CD14-positive monocyte (primary cell): ENCODE measurements around the gene HSD3B7. TPM values are rescaled to one million over a fixed set of nuclear protein-coding genes. Genes with fewer than 3 reads are reported as not detected.

Source experiments
- DNase-seq, 3 donors: peaks; one replicate each; pipeline ENCODE4 v3.0.0-alpha.2; 2011 to 2022
- H2AFZ ChIP-seq: 2 replicates; pipeline ENCODE4 v1.6.0; 2012; ENCODE audit warnings: mild to moderate bottlenecking, low read depth, low read length, inconsistent platforms; ENCODE audit not compliant: insufficient read depth, poor library complexity, severe bottlenecking
- H3K27ac ChIP-seq, 2 donors: 1 replicate in 1 of 2; 2 replicates in 1 of 2; pipeline ENCODE4 v1.5.1; 2012 to 2013; ENCODE audit warnings: low read length in 2 of 2, control low read depth in 1 of 2, inconsistent platforms in 1 of 2, low read depth in 1 of 2, mild to moderate bottlenecking in 1 of 2
- H3K27me3 ChIP-seq, 2 donors: one replicate each; pipeline versions ENCODE4 v1.6.0 to v1.6.1; 2011 to 2013; ENCODE audit warnings: low read length in 2 of 2; ENCODE audit not compliant: control insufficient read depth in 2 of 2, insufficient read depth in 2 of 2
- H3K36me3 ChIP-seq, 2 donors: replicated peaks in 1 of 2; 1 replicate in 1 of 2; 2 replicates in 1 of 2; pipeline versions ENCODE4 v1.5.1 to v1.6.1; 2012 to 2013; ENCODE audit warnings: low read length in 2 of 2, control low read depth in 1 of 2, inconsistent platforms in 1 of 2, mild to moderate bottlenecking in 1 of 2; ENCODE audit not compliant: insufficient read depth in 2 of 2, control insufficient read depth in 1 of 2
- H3K4me1 ChIP-seq, 2 donors: 1 replicate in 1 of 2; 2 replicates in 1 of 2; pipeline versions ENCODE4 v1.5.1 to v1.6.1; 2012 to 2013; ENCODE audit warnings: low read length in 2 of 2, control low read depth in 1 of 2, inconsistent platforms in 1 of 2, mild to moderate bottlenecking in 1 of 2, moderate library complexity in 1 of 2; ENCODE audit not compliant: insufficient read depth in 2 of 2, control insufficient read depth in 1 of 2
- H3K4me2 ChIP-seq: replicated peaks from 2 replicates; pipeline ENCODE3; 2012; ENCODE audit warnings: low read length, moderate library complexity, mild to moderate bottlenecking; ENCODE audit not compliant: poor library complexity, severe bottlenecking; ENCODE audit errors: extremely low read depth
- H3K4me3 ChIP-seq, 3 experiments: fragments of 200-600 bp in 1 of 3; sonication (generic) in 1 of 3; replicated peaks in 1 of 3; 1 replicate in 2 of 3; 2 replicates in 1 of 3; pipeline ENCODE4 v1.5.1; 2011 to 2013; ENCODE audit warnings: low read length in 3 of 3, mild to moderate bottlenecking in 3 of 3, control low read depth in 2 of 3, low read depth in 2 of 3, inconsistent platforms in 1 of 3, moderate library complexity in 1 of 3
- H3K79me2 ChIP-seq: 2 replicates; pipeline ENCODE4 v1.6.0; 2012; ENCODE audit warnings: mild to moderate bottlenecking, control low read depth, inconsistent platforms, low read length, moderate library complexity; ENCODE audit not compliant: insufficient read depth
- H3K9ac ChIP-seq: 2 replicates; pipeline ENCODE4 v1.6.0; 2017; ENCODE audit warnings: low read length, mild to moderate bottlenecking; ENCODE audit not compliant: insufficient read depth, poor library complexity, severe bottlenecking
- H3K9me3 ChIP-seq, 2 donors: replicated peaks in 1 of 2; 1 replicate in 1 of 2; 2 replicates in 1 of 2; pipeline versions ENCODE4 v1.5.1 to v1.6.1; 2012 to 2013; ENCODE audit warnings: low read length in 2 of 2, control low read depth in 1 of 2; ENCODE audit not compliant: control insufficient read depth in 1 of 2, insufficient read depth in 1 of 2
- H4K20me1 ChIP-seq: 2 replicates; pipeline ENCODE4 v1.6.0; 2012; ENCODE audit warnings: mild to moderate bottlenecking, low read length, control low read depth, moderate library complexity; ENCODE audit not compliant: insufficient read depth
- H3K27ac Mint-ChIP-seq, 7 donors: one replicate each; pipeline ENCODE4 v1.8.0; 2020; ENCODE audit warnings: mild to moderate bottlenecking in 7 of 7, mixed read lengths in 7 of 7, moderate library complexity in 6 of 7, inconsistent platforms in 2 of 7
- H3K27me3 Mint-ChIP-seq, 3 donors: one replicate each; pipeline ENCODE4 v1.8.0; 2021 to 2022; ENCODE audit warnings: low read depth in 3 of 3, mild to moderate bottlenecking in 3 of 3, mixed read lengths in 3 of 3, moderate library complexity in 3 of 3, inconsistent platforms in 1 of 3
- H3K36me3 Mint-ChIP-seq, 2 donors: one replicate each; pipeline ENCODE4 v1.8.0; 2020; ENCODE audit warnings: mixed read lengths in 2 of 2, inconsistent platforms in 1 of 2, mild to moderate bottlenecking in 1 of 2
- H3K4me1 Mint-ChIP-seq: one replicate; pipeline ENCODE4 v1.8.0; 2020; ENCODE audit warnings: mild to moderate bottlenecking, mixed read lengths
- H3K4me3 Mint-ChIP-seq, 2 donors: one replicate each; pipeline ENCODE4 v1.8.0; 2020; ENCODE audit warnings: mild to moderate bottlenecking in 2 of 2, mixed read lengths in 2 of 2, moderate library complexity in 1 of 2
- H3K9me3 Mint-ChIP-seq, 7 donors: one replicate each; pipeline ENCODE4 v1.8.0; 2020 to 2022; ENCODE audit warnings: mixed read lengths in 7 of 7, mild to moderate bottlenecking in 6 of 7, moderate library complexity in 6 of 7, inconsistent platforms in 2 of 7
- WGBS: methylation state at CpG from one replicate; pipeline ENCODE4 v1.1.5; 2013; ENCODE audit warnings: missing lambda C conversion rate; ENCODE audit not compliant: insufficient coverage; 5-methylcytosine and 5-hydroxymethylcytosine counted together
- intact Hi-C, 2 donors: fragments of 100-400 bp; cut with micrococcal nuclease; formaldehyde crosslinking; loops; one replicate each; pipeline versions ENCODE4 v1.15.0 to v1.15.1; 2023
- polyA plus RNA-seq, 3 donors: library from polyadenylated mRNA; depleted of rRNA in 1 of 3; unstranded in 2 of 3; stranded (reverse) in 1 of 3; fragments of 300-500 nt in 2 of 3; fragments of >200 nt in 1 of 3; fragmentation: Illumina TruSeq in 2 of 3; gene quantifications; 1 replicate in 2 of 3; 2 replicates in 1 of 3; pipeline ENCODE4 v1.2.3, GENCODE V29; 2012 to 2021
- TF ChIP-seq, protein P1 (sequence below): fragments of 200-600 bp; IDR thresholded peaks from one replicate; pipeline ENCODE4 v1.8.0; 2022; ENCODE audit warnings: antibody characterized with exemption, mild to moderate bottlenecking

The HSD3B7 gene
- polyA plus RNA-seq, 3 donors: 0.89 to 4.3 (median 2.7) TPM

- 100% methylated on average over 3 of the region's 6 CpGs for WGBS
- Mint-ChIP-seq H3K4me3 (no peak overlapping the region), H3K4me1 (peaks cover 6% of the 10 kb centered on the region), H3K36me3 (no peaks in the 10 kb centered on the region), H3K27me3 (peaks cover 12 to 30% (median 12%) of the 10 kb centered on the region in 3 donors), H3K9me3 (no peaks in the 10 kb centered on the region), H3K27ac (no peak overlapping the region)
- no peaks in the 10 kb centered on the region for H3K79me2 ChIP-seq
- no peaks in the 10 kb centered on the region for H3K9me3 ChIP-seq
- no peaks in the 10 kb centered on the region for H4K20me1 ChIP-seq
- H3K27ac ChIP-seq: no peak overlapping the region
- H3K27me3 ChIP-seq: peaks cover 0 to 3% of the 10 kb centered on the region in 2 donors
- TF ChIP-seq, protein P1, sequence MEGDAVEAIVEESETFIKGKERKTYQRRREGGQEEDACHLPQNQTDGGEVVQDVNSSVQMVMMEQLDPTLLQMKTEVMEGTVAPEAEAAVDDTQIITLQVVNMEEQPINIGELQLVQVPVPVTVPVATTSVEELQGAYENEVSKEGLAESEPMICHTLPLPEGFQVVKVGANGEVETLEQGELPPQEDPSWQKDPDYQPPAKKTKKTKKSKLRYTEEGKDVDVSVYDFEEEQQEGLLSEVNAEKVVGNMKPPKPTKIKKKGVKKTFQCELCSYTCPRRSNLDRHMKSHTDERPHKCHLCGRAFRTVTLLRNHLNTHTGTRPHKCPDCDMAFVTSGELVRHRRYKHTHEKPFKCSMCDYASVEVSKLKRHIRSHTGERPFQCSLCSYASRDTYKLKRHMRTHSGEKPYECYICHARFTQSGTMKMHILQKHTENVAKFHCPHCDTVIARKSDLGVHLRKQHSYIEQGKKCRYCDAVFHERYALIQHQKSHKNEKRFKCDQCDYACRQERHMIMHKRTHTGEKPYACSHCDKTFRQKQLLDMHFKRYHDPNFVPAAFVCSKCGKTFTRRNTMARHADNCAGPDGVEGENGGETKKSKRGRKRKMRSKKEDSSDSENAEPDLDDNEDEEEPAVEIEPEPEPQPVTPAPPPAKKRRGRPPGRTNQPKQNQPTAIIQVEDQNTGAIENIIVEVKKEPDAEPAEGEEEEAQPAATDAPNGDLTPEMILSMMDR: no peak
- intact Hi-C loops: no loop called here
- no peak overlapping the region for H3K4me2 ChIP-seq
- H3K4me1 ChIP-seq: peaks cover 4 to 6% of the 10 kb centered on the region in 2 donors
- no peak overlapping the region for H2AFZ ChIP-seq
- DNase-seq: no peak
- H3K36me3 ChIP-seq: no peaks in the 10 kb centered on the region
- H3K4me3 ChIP-seq: no peak overlapping the region
- no peak overlapping the region for H3K9ac ChIP-seq
Observed at GRCh38 chr16:31003744-31004143, 18.7 kb downstream of the HSD3B7 start.

- no peak overlapping the region for H3K27ac ChIP-seq
- intact Hi-C loops: no loop called here
- no peaks in the 10 kb centered on the region for H3K9me3 ChIP-seq
- 88% methylated on average over 2 of the region's 2 CpGs for WGBS
- TF ChIP-seq, protein P1: no peak
- no peak overlapping the region for H3K4me3 Mint-ChIP-seq
- no peak overlapping the region for H3K4me3 ChIP-seq
- no peaks in the 10 kb centered on the region for H3K36me3 ChIP-seq
- peaks cover 19 to 38% (median 21%) of the 10 kb centered on the region in 3 donors for H3K27me3 Mint-ChIP-seq
- H4K20me1 ChIP-seq: no peaks in the 10 kb centered on the region
- peaks cover 0 to under 1% of the 10 kb centered on the region in 2 donors for H3K36me3 Mint-ChIP-seq
- peaks cover 0 to 11% of the 10 kb centered on the region in 2 donors for H3K27me3 ChIP-seq
- DNase-seq: no peak
- no peak overlapping the region for H3K9ac ChIP-seq
- H3K4me2 ChIP-seq: no peak overlapping the region
- peaks cover 6% of the 10 kb centered on the region for H3K4me1 Mint-ChIP-seq
- peaks cover 4 to 6% of the 10 kb centered on the region in 2 donors for H3K4me1 ChIP-seq
- no peak overlapping the region for H3K27ac Mint-ChIP-seq
- no peaks in the 10 kb centered on the region for H3K79me2 ChIP-seq
- no peak overlapping the region for H2AFZ ChIP-seq
- H3K9me3 Mint-ChIP-seq: no peaks in the 10 kb centered on the region
Observed at GRCh38 chr16:31004658-31005057, 19.7 kb downstream of the HSD3B7 start.
